ENCODE data around the gene EYA4.

GRCh38 chr6:133369773-133370272 lies 128.7 kb downstream of the EYA4 start:
- TF ChIP-seq CTCF (IDR thresholded peaks at IDR 0.05), result no peak
- TF ChIP-seq SIN3A (IDR thresholded peaks at IDR 0.05; ENCODE audit: borderline replicate concordance, insufficient read depth, low read depth, low read length), result no peak
- TF ChIP-seq POLR2AphosphoS5 (IDR thresholded peaks at IDR 0.05; ENCODE audit: low read depth, low read length), result no peak
- no peak for TF ChIP-seq REST (IDR thresholded peaks at IDR 0.05; ENCODE audit: insufficient read depth in 1 of 2, low read depth in 2 of 2, low read length in 1 of 2)
- no peak for TF ChIP-seq TCF7L2 (IDR thresholded peaks at IDR 0.05; ENCODE audit: low read depth, low read length)

Data from Panc1 (cell line).